Fibroblast of lung (primary cell): Measurements from ENCODE around the gene C1GALT1. TPM values are rescaled to one million over a fixed set of nuclear protein-coding genes. Genes with fewer than 3 reads are reported as not detected.

Experiments
- DNase-seq, 2 donors: peaks; one replicate each; pipeline versions ENCODE4 v3.0.0 to v3.0.0-alpha.2; 2010; ENCODE audit warnings: low read depth in 2 of 2
- H2AFZ ChIP-seq: 2 replicates; pipeline ENCODE4 v1.5.1; 2012; ENCODE audit warnings: low read length, control low read depth, inconsistent platforms
- H3K27ac ChIP-seq: 2 replicates; pipeline ENCODE4 v1.5.1; 2011; ENCODE audit warnings: low read length, control low read depth; ENCODE audit not compliant: insufficient read depth
- H3K27me3 ChIP-seq: 2 replicates; pipeline ENCODE4 v1.5.1; 2011; ENCODE audit warnings: mild to moderate bottlenecking, low read length; ENCODE audit not compliant: control insufficient read depth, insufficient read depth
- H3K36me3 ChIP-seq: 2 replicates; pipeline ENCODE4 v1.5.1; 2011; ENCODE audit warnings: low read length; ENCODE audit not compliant: control insufficient read depth, insufficient read depth
- H3K4me1 ChIP-seq: 2 replicates; pipeline ENCODE4 v1.5.1; 2011; ENCODE audit warnings: low read length; ENCODE audit not compliant: control insufficient read depth, insufficient read depth; ENCODE audit errors: extremely low read depth
- H3K4me2 ChIP-seq: 2 replicates; pipeline ENCODE4 v1.5.1; 2011; ENCODE audit warnings: low read length, control low read depth; ENCODE audit not compliant: insufficient read depth; ENCODE audit errors: extremely low read depth
- H3K4me3 ChIP-seq, 4 experiments: fragments of 200-600 bp in 1 of 4; sonication (generic) in 1 of 4; replicated peaks in 1 of 4; 2 replicates each; pipeline ENCODE4 v1.5.1; 2011 to 2016; ENCODE audit warnings: low read length in 4 of 4, low read depth in 3 of 4, mild to moderate bottlenecking in 3 of 4, control low read depth in 2 of 4, inconsistent platforms in 1 of 4, mixed read lengths in 1 of 4; ENCODE audit not compliant: insufficient read depth in 1 of 4; ENCODE audit errors: control extremely low read depth in 1 of 4
- H3K79me2 ChIP-seq: 2 replicates; pipeline ENCODE4 v1.5.1; 2012; ENCODE audit warnings: mild to moderate bottlenecking, low read length, inconsistent platforms; ENCODE audit not compliant: control insufficient read depth, insufficient read depth
- H3K9ac ChIP-seq: 2 replicates; pipeline ENCODE4 v1.5.1; 2011; ENCODE audit warnings: mild to moderate bottlenecking, low read length, control low read depth; ENCODE audit not compliant: insufficient read depth
- H3K9me3 ChIP-seq: 2 replicates; pipeline ENCODE4 v1.5.1; 2012; ENCODE audit warnings: low read depth, low read length; ENCODE audit not compliant: control insufficient read depth, insufficient read depth
- H4K20me1 ChIP-seq: 2 replicates; pipeline ENCODE4 v1.5.1; 2011; ENCODE audit warnings: low read length; ENCODE audit not compliant: control insufficient read depth, insufficient read depth; ENCODE audit errors: extremely low read depth
- CTCF ChIP-seq, 2 donors: IDR thresholded peaks in 1 of 2; conservative IDR thresholded peaks in 1 of 2; 1 replicate in 1 of 2; 2 replicates in 1 of 2; pipeline ENCODE4 v1.5.1; 2011 to 2012; ENCODE audit warnings: low read length in 2 of 2, control low read depth in 1 of 2, inconsistent platforms in 1 of 2, low read depth in 1 of 2, mild to moderate bottlenecking in 1 of 2
- EZH2 ChIP-seq: IDR thresholded peaks from 2 replicates; pipeline ENCODE4 v1.5.1; 2012; ENCODE audit warnings: low read length, control low read depth, mild to moderate bottlenecking; ENCODE audit errors: missing control alignments
- polyA plus RNA-seq, 2 donors: library from polyadenylated mRNA; depleted of rRNA in 1 of 2; stranded (reverse) in 1 of 2; unstranded in 1 of 2; fragments of >200 nt; gene quantifications; 2 replicates each; pipeline ENCODE4 v1.2.1, GENCODE V29; 2011 to 2012; ENCODE audit warnings: missing spikeins in 1 of 2
- total RNA-seq: library from RNA; depleted of rRNA; stranded (reverse); fragments of >200 nt; gene quantifications from 2 replicates; pipeline ENCODE4 v1.2.1, GENCODE V29; 2014

The C1GALT1 gene
- total and polyA plus RNA-seq, 2 donors (not counting 1 experiment from before 2014, with no cell fraction given) = 17.0 to 26.3 TPM

GRCh38 chr7:7237201-7237977, 55.0 kb downstream of the C1GALT1 start:
- Histone ChIP-seq H3K79me2 (no peaks in the 10 kb centered on the region), H3K4me2 (no peak overlapping the region), H3K4me1 (no peaks in the 10 kb centered on the region), H4K20me1 (no peaks in the 10 kb centered on the region), H3K9me3 (no peaks in the 10 kb centered on the region), H3K4me3 (no peak overlapping the region), H2AFZ (no peak overlapping the region), H3K36me3 (no peaks in the 10 kb centered on the region), H3K27ac (no peak overlapping the region), H3K9ac (no peak overlapping the region), H3K27me3 (no peaks in the 10 kb centered on the region)
- TF ChIP-seq CTCF (conservative IDR thresholded peaks at IDR 0.05 in 1 of 2, IDR thresholded peaks at IDR 0.05 in 1 of 2; ENCODE audit: low read depth in 1 of 2, low read length in 2 of 2) (no peak), EZH2 (no peak)
- no peak for DNase-seq

GRCh38 chr7:7237978-7238267, 55.6 kb downstream of the C1GALT1 start:
- Histone ChIP-seq H3K9ac (no peak overlapping the region), H4K20me1 (no peaks in the 10 kb centered on the region), H3K79me2 (no peaks in the 10 kb centered on the region), H3K27ac (no peak overlapping the region), H3K4me3 (no peak overlapping the region), H3K4me1 (no peaks in the 10 kb centered on the region), H3K9me3 (no peaks in the 10 kb centered on the region), H3K27me3 (no peaks in the 10 kb centered on the region), H3K36me3 (no peaks in the 10 kb centered on the region), H2AFZ (no peak overlapping the region), H3K4me2 (no peak overlapping the region)
- TF ChIP-seq CTCF (conservative IDR thresholded peaks at IDR 0.05 in 1 of 2, IDR thresholded peaks at IDR 0.05 in 1 of 2; ENCODE audit: low read depth in 1 of 2, low read length in 2 of 2) (no peak), EZH2 (no peak)
- no peak for DNase-seq

GRCh38 chr7:7239346-7239745, 57.0 kb downstream of the C1GALT1 start:
- Histone ChIP-seq H2AFZ (no peak overlapping the region), H3K4me2 (no peak overlapping the region), H4K20me1 (no peaks in the 10 kb centered on the region), H3K79me2 (no peaks in the 10 kb centered on the region), H3K9me3 (no peaks in the 10 kb centered on the region), H3K36me3 (no peaks in the 10 kb centered on the region), H3K4me3 (no peak overlapping the region), H3K27ac (no peak overlapping the region), H3K4me1 (no peaks in the 10 kb centered on the region), H3K27me3 (no peaks in the 10 kb centered on the region), H3K9ac (no peak overlapping the region)
- TF ChIP-seq CTCF (conservative IDR thresholded peaks at IDR 0.05 in 1 of 2, IDR thresholded peaks at IDR 0.05 in 1 of 2; ENCODE audit: low read depth in 1 of 2, low read length in 2 of 2) (no peak), EZH2 (no peak)
- no peak for DNase-seq
